ENCODE results near the gene ROR2.

DNA sequence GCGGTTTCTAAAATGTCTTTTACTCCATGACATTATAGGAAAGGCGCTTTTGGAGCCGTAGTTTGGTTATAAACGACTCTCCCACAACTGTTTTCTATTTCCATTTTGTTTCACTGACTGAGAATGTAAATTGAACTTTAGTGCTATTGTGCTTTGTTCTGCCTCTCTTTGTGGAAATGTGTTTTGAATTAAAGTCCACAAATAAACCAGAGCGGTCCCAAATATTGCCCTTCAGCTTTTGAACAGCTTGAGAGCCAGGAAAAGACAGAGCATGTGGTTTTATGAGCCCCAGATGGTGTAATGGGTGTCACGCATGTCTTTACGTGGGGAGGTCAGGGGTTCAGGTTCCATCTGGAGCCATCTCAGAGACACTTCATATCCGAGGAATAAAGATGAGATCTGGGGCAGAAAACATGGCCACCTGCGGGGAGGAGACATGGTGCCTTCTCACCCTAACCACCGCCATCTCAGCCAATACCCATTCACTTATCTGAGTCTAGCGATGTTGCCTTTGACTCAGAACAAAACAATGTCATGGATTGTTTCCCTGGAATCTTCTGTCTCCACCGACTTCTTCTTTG lies 42.5 kb upstream of the ROR2 start:
- TF ChIP-seq, protein P1, sequence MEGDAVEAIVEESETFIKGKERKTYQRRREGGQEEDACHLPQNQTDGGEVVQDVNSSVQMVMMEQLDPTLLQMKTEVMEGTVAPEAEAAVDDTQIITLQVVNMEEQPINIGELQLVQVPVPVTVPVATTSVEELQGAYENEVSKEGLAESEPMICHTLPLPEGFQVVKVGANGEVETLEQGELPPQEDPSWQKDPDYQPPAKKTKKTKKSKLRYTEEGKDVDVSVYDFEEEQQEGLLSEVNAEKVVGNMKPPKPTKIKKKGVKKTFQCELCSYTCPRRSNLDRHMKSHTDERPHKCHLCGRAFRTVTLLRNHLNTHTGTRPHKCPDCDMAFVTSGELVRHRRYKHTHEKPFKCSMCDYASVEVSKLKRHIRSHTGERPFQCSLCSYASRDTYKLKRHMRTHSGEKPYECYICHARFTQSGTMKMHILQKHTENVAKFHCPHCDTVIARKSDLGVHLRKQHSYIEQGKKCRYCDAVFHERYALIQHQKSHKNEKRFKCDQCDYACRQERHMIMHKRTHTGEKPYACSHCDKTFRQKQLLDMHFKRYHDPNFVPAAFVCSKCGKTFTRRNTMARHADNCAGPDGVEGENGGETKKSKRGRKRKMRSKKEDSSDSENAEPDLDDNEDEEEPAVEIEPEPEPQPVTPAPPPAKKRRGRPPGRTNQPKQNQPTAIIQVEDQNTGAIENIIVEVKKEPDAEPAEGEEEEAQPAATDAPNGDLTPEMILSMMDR (IDR thresholded peaks at IDR 0.05; ENCODE audit: borderline replicate concordance, extremely low read depth, low read length, poor library complexity, severe bottlenecking), result no peak
- TF ChIP-seq EZH2 (IDR thresholded peaks at IDR 0.05; ENCODE audit: borderline replicate concordance, low read depth, low read length, severe bottlenecking), result no peak
